HFFc6 (cell line): ENCODE results near the gene KLF3. TPM values are rescaled to one million over a fixed set of nuclear protein-coding genes. Genes with fewer than 3 reads are reported as not detected.

Source experiments
- DNase-seq: peaks from one replicate; pipeline ENCODE4 v3.0.0-alpha.2; 2018
- H3K27ac Mint-ChIP-seq: 2 replicates; pipeline ENCODE4 v1.8.0; 2020; ENCODE audit warnings: mild to moderate bottlenecking, mixed read lengths
- H3K27me3 Mint-ChIP-seq: 2 replicates; pipeline ENCODE4 v1.8.0; 2021; ENCODE audit warnings: mild to moderate bottlenecking, moderate library complexity, mixed read lengths; ENCODE audit not compliant: insufficient read depth
- H3K36me3 Mint-ChIP-seq: 2 replicates; pipeline ENCODE4 v1.8.0; 2021; ENCODE audit warnings: low read depth, mixed read lengths
- H3K4me1 Mint-ChIP-seq: 2 replicates; pipeline ENCODE4 v1.8.0; 2020; ENCODE audit warnings: low read depth, mixed read lengths
- H3K4me3 Mint-ChIP-seq: 2 replicates; pipeline ENCODE4 v1.8.0; 2020; ENCODE audit warnings: mild to moderate bottlenecking, moderate library complexity, mixed read lengths
- H3K9me3 Mint-ChIP-seq: 2 replicates; pipeline ENCODE4 v1.8.0; 2020; ENCODE audit warnings: mild to moderate bottlenecking, mixed read lengths
- CTCF ChIP-seq: fragments of 200-600 bp; sonication (generic); IDR thresholded peaks from 2 replicates; pipeline ENCODE4 v1.5.0; 2021; ENCODE audit warnings: antibody characterized with exemption, mild to moderate bottlenecking
- total RNA-seq, 6 experiments: library from RNA; stranded (reverse); fragmentation: NEBNext Ultra II Directional; extraction: Animal tissue kit (Norgen Biotek cat#: 25700); gene quantifications; 2 replicates in 1 of 6; 3 replicates in 5 of 6; pipeline ENCODE4 v1.2.3, GENCODE V29; 2021

Gene KLF3
- total RNA-seq, 6 experiments from 2014 or later: 10.7 to 17.1 (median 14.0) TPM

DNA sequence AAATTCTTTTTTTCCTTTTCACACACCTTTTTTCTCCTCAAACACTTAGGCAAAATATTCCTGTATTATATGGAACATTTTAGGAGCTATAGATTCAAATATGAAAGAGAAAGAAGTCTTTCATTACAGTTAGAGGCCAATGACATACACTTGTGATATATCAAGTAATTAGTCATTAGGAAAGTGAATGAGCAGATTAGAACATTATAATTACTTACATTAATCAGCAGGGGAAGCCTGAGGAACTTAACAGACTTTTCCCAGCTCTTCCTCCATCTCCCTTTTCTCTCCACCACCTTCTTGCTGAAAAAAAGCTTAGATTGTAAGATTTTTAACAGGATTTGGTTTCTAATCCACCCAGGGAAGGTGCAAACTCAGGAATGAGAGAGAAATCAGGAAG, 29.6 kb downstream of the KLF3 start:
- H3K27ac Mint-ChIP-seq: no peak overlapping the region
- H3K9me3 Mint-ChIP-seq: no peaks in the 10 kb centered on the region
- peaks cover 70% of the 10 kb centered on the region for H3K36me3 Mint-ChIP-seq
- no peak for DNase-seq
- H3K4me3 Mint-ChIP-seq: no peak overlapping the region
- H3K4me1 Mint-ChIP-seq: peaks cover 14% of the 10 kb centered on the region
- no peak for TF ChIP-seq CTCF
- H3K27me3 Mint-ChIP-seq: no peaks in the 10 kb centered on the region; the same call in none of the 2 replicates

GRCh38 chr4:38694330-38694729, 30.3 kb downstream of the KLF3 start:
- no peaks in the 10 kb centered on the region for H3K9me3 Mint-ChIP-seq
- TF ChIP-seq CTCF: no peak
- no peak for DNase-seq
- H3K4me1 Mint-ChIP-seq: peaks cover 14% of the 10 kb centered on the region
- no peaks in the 10 kb centered on the region; the same call in none of the 2 replicates for H3K27me3 Mint-ChIP-seq
- H3K36me3 Mint-ChIP-seq: peaks cover 66% of the 10 kb centered on the region
- no peak overlapping the region for H3K4me3 Mint-ChIP-seq
- H3K27ac Mint-ChIP-seq: no peak overlapping the region

DNA sequence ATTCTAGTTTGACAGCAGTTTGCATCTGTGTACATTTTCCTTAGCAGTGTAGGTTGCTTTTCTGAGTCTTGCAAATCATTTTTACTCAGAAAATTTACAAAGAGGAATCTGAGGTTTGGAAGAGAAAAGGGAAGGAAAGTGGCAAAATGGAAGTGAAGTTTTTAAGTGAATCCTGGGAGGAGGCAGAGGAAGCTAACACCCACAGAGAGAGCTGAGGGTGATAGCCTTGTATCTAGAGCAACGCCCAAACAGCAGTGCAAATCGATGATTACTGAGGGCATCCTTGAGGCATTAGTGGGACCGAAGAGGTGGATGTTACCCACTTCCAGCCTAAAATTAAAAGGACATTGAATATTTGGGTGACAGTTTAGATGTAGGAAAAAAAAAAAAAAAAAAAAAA, 31.8 kb downstream of the KLF3 start:
- no peaks in the 10 kb centered on the region for H3K9me3 Mint-ChIP-seq
- H3K27me3 Mint-ChIP-seq: no peaks in the 10 kb centered on the region; the same call in none of the 2 replicates
- H3K36me3 Mint-ChIP-seq: peaks cover 52% of the 10 kb centered on the region
- no peak overlapping the region for H3K27ac Mint-ChIP-seq
- TF ChIP-seq CTCF: no peak
- no peak overlapping the region for H3K4me3 Mint-ChIP-seq
- DNase-seq: no peak
- peaks cover 11% of the 10 kb centered on the region for H3K4me1 Mint-ChIP-seq

DNA sequence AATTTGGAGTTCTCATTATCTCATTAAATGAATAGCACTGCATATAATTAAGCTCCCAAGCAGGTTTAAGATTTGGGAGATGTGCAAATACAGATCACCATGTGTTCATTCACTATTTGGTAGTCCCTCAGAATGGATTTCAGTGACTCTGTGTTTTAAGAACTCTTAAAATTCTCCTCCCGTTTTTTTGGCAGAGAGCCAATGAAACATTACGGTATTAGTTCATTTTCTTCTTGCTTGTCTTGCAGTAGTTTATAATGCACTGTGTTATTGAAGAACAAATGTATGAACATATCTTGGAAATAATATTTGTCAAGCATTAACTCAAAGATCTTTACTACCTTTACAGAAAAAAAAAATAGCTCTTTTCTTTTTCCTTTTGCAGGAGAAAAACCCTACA, 32.7 kb downstream of the KLF3 start:
- DNase-seq: no peak
- TF ChIP-seq CTCF: no peak
- Mint-ChIP-seq H3K9me3 (no peaks in the 10 kb centered on the region), H3K4me3 (no peak overlapping the region), H3K4me1 (peaks cover 2% of the 10 kb centered on the region), H3K36me3 (peaks cover 47% of the 10 kb centered on the region), H3K27me3 (no peaks in the 10 kb centered on the region; the same call in none of the 2 replicates), H3K27ac (no peak overlapping the region)

DNA sequence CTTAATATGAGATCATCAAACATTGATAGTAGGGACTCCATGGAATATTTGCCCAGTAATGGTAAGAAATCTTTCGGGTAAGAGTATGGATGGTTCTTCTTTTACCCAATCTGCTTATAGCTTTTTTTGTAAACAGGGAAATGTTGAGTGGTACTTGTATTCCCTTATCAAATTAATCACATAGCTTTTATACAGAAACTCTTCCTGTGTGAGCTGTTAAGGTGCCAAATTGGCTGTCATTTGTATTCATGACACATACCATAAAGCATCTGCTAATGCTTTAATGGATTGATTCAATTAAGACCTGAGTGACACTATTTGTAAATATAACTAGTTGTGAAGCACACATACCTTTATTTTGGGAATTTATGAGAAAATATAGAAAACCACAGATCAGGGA, 34.2 kb downstream of the KLF3 start:
- Mint-ChIP-seq H3K27me3 (peaks cover 2% of the 10 kb centered on the region), H3K27ac (no peak overlapping the region), H3K36me3 (peaks cover 47% of the 10 kb centered on the region), H3K4me3 (no peak overlapping the region), H3K4me1 (peaks cover 1% of the 10 kb centered on the region; the same call in 1 of the 2 replicates), H3K9me3 (no peaks in the 10 kb centered on the region)
- TF ChIP-seq CTCF: no peak
- no peak for DNase-seq

DNA sequence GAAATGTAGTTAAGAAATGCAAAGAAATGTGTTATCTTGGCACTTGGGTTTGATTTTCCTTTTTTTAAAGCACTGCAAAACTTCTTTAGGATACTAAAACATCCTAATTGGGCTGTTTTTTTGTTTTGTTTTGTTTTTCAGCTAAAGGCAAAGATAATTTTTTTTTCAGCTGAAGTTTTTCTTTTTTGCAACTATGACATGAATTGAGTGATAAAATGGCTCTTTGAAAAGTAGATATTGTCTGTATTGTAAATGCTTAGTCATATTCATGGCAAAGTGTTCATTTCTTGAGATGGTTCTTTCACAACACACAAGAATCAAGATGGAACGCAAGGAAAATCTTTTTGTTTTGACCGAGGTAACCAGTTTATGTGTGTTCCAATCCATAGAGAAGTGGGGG, 35.1 kb downstream of the KLF3 start:
- H3K4me3 Mint-ChIP-seq: no peak overlapping the region
- H3K4me1 Mint-ChIP-seq: peaks cover 7% of the 10 kb centered on the region; the same call in 1 of the 2 replicates
- H3K27me3 Mint-ChIP-seq: peaks cover 3% of the 10 kb centered on the region
- no peak overlapping the region for H3K27ac Mint-ChIP-seq
- no peak for TF ChIP-seq CTCF
- peaks cover 38% of the 10 kb centered on the region for H3K36me3 Mint-ChIP-seq
- no peaks in the 10 kb centered on the region for H3K9me3 Mint-ChIP-seq
- DNase-seq: no peak
